Left lobe of liver (tissue), 2 donors: ENCODE data around the gene EHD1. TPM values are rescaled to one million over a fixed set of nuclear protein-coding genes. Genes with fewer than 3 reads are reported as not detected.
A peak's percentile ranks its signal among the peaks of the same experiment; 100 is the strongest.

ENCODE experiments used
- ATAC-seq: fragments of 200-7000 bp; cut with Tn5 transposase; one replicate; pipeline ENCODE4 v1.9.1; 2020; ENCODE audit warnings: mild to moderate bottlenecking, moderate library complexity
- DNase-seq: peaks from one replicate; pipeline ENCODE4 v3.0.0-alpha.2; 2020; ENCODE audit warnings: low spot score
- total RNA-seq: library from RNA; stranded (reverse); gene quantifications from one replicate; pipeline ENCODE4 v1.2.1, GENCODE V29; 2021
- donor health status: DM: no; HTN: no; CAD: no; lungs with moderate emphysema.
- donor health status: DM: no; HTN: yes; CAD: no.

Gene EHD1
- total RNA-seq, 1 donor from 2014 or later, result 29.9 TPM

DNA sequence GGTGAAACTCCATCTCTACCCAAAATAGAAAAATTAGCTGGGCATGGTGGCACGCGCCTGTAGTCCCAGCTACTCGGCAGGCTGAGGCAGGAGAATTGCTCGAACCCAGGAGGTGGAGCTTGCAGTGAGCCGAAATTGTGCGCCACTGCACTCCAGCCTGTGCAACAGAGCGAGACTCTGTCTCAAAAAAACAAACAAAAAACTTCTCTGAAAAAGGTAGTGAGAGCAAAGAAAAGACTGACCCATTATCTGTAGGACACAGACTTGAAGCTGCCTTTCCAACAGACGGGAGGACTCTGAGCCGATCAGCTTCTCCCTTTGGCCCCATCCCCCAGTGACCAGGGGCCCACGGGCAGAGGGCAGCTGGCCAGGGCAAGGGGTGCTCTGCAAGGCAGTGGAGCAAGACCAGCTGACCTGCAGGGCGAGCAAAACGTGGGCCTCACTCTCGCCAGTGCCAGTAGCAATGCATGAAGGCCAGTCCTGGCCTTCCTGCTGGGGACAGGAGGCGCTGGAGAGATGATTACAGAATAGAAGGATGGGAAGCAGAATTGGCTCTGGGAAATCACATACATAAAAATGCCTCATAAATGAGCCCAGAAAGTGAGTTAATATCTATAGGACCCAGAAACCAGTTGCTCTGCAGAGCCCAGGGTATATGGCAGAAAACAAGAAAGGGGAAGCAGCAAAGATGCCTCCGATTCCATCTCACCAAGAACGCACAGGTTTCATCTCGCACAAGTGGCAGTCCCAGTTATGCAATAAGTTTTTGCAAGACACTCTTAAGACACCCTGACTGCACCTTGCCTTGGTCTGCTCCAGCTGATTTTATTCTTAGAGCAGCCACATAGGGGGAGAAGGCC is 2.8 kb downstream of the EHD1 start:
- DNase-seq, result peak; percentile 93
- ATAC-seq, result peak; percentile 39

GRCh38 chr11:64874308-64875240 is 3.8 kb downstream of the EHD1 start:
- DNase-seq, result no peak
- no peak for ATAC-seq

DNA sequence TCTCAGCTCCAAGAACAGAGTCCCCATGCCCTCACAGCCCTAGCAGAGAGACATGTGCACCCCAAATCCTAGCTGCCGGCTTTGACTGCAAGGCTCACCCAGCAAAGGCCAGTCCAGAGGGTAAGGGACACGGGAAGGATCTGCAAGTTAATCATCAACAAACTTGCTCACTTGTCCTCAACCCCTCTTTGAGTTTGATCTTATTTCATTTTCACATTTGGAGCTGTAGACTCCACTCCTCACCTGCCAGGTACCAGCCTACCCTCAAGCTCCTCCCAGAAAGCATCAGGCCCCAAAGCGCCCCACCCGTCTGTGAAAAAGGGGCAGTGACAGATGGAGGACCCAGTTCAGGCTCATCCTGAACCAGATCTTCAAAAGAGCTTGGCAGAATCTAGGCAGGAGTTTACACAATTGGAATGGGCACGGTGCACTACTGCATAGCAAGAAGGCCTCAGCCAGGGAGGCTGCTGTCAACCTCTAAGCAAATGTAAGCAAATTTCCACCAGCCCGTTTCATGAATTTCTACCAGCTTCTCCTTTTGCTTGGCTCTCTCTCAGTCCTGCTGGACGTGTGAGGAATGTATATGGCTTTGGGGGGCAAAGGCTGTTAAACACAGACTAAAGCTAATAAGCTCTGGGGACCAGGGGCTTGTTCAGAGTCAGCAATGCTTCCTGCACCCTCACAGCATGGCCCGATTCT is 5.5 kb downstream of the EHD1 start:
- DNase-seq, result peak; percentile 86
- peak; percentile 73 for ATAC-seq

- DNase-seq (no peak), ATAC-seq (no peak)
Measured at GRCh38 chr11:64871492-64871891, 6.9 kb downstream of the EHD1 start.

- no peak for ATAC-seq
- no peak for DNase-seq
Measured at GRCh38 chr11:64870893-64871466, 7.4 kb downstream of the EHD1 start.

DNA sequence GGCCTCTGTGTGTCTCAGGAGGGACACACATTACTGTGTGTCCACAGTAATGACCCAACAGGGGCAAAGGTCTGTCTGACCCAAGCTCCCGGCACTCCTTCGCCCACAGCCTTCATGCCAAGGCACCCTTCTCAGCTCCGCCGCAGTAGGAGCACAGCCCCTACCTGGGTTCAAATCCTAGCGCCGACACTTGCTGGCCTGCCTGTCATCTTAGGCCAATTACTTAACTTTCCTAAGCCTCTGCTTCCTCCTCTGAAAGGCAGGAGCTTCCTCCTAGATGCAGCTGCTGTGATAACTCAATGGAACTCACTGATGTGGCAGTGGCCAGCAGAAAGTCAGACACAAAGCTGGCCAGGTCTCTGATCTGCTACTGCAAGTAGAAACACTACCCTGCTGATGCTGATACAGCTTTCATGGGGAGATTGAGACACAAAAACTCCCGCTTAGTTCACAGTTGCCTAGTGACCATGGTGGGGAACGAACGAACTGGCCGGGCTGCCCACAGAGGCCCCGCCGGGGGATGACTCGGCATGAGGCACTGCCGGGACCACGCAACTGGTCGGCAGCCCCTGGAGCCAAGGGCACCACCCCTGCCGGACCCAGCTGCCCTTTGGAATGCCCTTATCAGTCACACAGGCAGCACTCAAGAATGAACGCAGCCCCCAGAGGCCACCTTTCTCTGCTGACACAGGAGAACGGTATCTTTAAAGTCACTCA is 8.1 kb downstream of the EHD1 start:
- DNase-seq (no peak), ATAC-seq (peak; percentile 8)

DNA sequence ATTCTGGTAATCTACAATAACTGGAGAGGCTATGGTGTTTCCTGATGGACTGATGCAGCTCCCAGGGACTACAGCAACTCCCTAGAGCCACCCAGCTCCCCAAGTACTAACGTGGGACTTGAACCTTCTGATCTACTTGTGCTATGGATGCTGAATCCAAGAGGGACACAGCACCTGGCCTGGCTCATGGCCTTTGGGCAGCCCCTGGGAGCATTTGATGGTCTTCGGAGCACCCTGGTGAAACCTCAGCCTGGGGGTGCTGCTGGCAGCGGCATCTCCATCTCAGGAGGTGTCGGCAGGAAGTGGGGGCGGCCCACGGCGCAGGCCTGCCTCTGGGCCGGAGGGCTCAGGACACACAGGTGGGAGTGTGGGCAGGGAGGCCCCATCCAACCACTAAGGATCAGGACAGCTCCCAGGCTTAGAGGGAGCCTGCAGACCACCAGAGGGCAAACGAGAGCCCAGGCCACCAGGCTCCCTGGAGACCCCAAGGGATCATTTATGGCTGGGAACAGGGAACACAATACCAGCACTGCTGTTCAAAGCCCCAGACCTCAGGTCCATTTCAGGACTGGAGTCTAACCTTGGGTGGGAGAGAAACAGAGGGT is 8.7 kb downstream of the EHD1 start:
- ATAC-seq (no peak), DNase-seq (no peak)

DNA sequence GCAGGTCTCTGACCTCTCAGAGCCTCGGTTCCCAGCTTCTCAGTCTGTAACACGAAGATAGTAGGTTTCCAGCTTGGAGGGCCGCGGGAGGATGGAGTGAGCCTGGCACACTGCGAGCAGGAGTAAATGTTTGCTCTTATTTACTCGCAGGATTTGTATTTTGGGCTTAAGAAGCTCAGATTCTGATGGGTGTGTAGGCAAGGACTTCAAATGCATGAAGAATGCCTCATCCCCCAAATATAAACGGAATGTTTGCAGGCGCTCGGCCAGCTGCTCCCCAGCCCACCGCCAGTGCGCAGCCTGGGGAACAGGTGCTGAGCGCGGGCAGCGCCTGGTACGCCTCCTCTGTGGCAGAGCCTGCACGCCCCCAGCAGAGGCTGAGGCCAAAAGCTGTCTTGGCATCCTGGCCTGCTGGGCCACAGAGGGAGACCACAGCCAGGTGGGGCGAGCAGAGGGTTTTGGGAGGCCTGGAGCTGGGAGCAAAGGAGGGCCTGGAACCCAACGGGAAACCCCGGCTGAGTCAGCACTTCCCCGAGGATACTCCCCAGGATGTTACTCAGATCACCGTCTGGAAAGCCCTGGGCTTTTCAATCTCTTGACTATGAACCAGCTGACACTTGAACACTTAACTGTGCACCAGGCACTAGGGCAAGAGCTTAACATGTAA is 9.4 kb downstream of the EHD1 start:
- DNase-seq, result no peak

GRCh38 chr11:64867748-64868462 is 10.5 kb downstream of the EHD1 start:
- no peak for DNase-seq
- no peak for ATAC-seq

More for the DNA sequence above, 9.4 kb downstream of the EHD1 start:
- no peak for ATAC-seq

GRCh38 chr11:64866173-64866491 is 12.3 kb downstream of the EHD1 start:
- ATAC-seq (no peak), DNase-seq (no peak)

- DNase-seq (no peak), ATAC-seq (peak; percentile 16)
Measured at GRCh38 chr11:64865286-64866172, 12.9 kb downstream of the EHD1 start.

- DNase-seq (no peak), ATAC-seq (peak; percentile 33)
Measured at GRCh38 chr11:64864473-64865285, 13.7 kb downstream of the EHD1 start.

GRCh38 chr11:64864135-64864472 is 14.3 kb downstream of the EHD1 start:
- DNase-seq (peak; percentile 95), ATAC-seq (peak; percentile 90)

- peak; percentile 41 for ATAC-seq
- no peak for DNase-seq
Measured at GRCh38 chr11:64863391-64864060, 14.9 kb downstream of the EHD1 start.

DNA sequence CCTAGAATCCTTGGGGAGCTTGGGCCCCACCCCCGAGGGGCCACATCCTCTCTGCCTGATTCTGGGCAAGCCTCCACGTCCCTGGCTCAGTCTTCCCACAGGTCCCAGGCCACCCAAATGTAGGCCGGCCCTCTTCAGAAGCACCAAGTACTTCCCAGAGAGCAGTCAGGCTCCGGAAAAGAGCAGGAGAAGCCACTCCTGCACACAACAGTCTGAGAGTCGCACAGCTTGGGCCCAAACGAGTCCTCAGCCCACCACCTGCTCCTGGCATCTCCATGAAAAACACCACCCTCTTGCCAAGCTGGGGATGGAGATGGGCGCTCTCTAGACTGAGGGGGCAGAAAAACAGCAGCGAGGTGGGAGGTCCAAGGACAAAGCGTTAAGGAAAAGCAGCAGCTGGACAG is 15.4 kb downstream of the EHD1 start:
- no peak for DNase-seq
- no peak for ATAC-seq

- DNase-seq (no peak), ATAC-seq (no peak)
Measured at GRCh38 chr11:64861227-64861975, 17.0 kb downstream of the EHD1 start.
